Renal cortical epithelial cell (primary cell): ENCODE measurements around the gene TBCD. TPM values are rescaled to one million over a fixed set of nuclear protein-coding genes. Genes with fewer than 3 reads are reported as not detected.

Experiments
- DNase-seq: peaks from one replicate; pipeline ENCODE4 v3.0.0-alpha.2; 2011; ENCODE audit warnings: low read depth
- total RNA-seq: library from RNA; depleted of rRNA; stranded (reverse); fragments of >200 nt; gene quantifications from 2 replicates; pipeline ENCODE4 v1.2.3, GENCODE V29; 2014

TBCD gene
- total RNA-seq, 1 donor from 2014 or later = 38.5 TPM

DNA sequence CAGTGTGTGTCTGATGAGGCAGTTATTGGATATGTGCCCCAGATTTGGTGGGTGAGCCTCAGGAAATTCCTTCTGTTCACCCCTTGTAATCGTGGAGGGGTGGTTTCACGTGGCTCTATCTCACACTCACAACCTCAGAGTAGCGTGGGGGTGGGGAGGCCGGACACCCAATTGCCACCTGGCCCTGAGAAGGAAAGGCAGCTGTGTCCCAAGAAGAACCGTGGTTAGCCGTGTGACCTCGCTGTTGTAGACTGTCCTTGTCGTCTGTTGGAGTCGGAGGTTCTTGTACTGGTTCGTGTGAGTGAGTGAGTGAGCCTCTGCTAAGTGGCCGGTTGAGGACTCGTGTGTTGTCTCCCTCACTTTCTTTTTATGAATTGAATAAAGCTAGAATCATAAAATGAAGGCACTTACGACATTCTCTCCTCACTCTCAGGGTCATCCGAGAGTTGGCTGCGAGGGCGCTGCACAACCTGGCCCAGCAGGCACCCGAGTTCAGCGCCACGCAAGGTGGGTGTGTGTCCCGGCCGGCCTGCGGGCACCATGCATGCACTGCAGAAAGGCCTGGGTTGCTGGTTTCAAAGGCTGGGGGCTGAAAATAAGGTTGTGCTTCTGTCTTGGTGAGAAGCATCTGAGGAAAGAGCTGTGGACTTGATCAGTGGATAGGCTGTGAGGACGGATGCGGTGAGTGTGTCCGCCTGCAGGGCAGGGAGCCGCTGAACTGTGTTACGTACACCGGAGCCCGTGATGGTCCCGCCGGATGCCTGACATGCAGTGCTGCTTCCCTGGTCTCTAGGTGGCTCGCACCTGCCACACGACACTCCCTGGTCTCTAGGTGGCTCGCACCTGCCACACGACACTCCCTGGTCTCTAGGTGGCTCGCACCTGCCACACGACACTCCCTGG is 151.4 kb downstream of the TBCD start:
- DNase-seq = no peak

DNA sequence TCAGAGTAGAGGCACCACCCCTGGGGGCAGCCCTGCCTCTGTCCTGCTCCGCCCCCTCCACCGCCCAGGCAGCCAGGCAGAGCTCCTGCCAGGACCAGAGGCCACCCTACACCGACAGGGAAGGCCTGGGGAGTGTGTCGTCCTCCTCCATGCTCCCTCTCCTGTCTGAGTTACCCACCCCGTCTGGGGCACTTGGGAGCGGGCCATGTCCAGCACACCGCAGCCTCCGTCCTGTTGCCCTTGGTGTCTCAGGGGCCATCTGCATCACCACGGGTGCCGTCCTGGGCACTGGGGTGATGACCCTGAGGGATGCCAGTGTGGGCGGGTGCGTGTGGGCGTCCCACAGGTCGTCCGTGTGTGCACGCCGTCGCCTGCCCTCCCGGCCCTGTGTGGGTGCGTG is 153.3 kb downstream of the TBCD start:
- DNase-seq = no peak

- no peak for DNase-seq
These were observed 156.1 kb downstream of the TBCD start for GRCh38 chr17:82907797-82908542.

- DNase-seq = no peak
These were observed 156.8 kb downstream of the TBCD start for GRCh38 chr17:82908543-82909160.

- no peak for DNase-seq
These were observed 157.5 kb downstream of the TBCD start for GRCh38 chr17:82909322-82909904.

GRCh38 chr17:82910041-82910481 is 158.2 kb downstream of the TBCD start:
- no peak for DNase-seq

- no peak for DNase-seq
These were observed 158.9 kb downstream of the TBCD start for GRCh38 chr17:82910770-82911169.

GRCh38 chr17:82911822-82912221 is 160.0 kb downstream of the TBCD start:
- DNase-seq = no peak

DNA sequence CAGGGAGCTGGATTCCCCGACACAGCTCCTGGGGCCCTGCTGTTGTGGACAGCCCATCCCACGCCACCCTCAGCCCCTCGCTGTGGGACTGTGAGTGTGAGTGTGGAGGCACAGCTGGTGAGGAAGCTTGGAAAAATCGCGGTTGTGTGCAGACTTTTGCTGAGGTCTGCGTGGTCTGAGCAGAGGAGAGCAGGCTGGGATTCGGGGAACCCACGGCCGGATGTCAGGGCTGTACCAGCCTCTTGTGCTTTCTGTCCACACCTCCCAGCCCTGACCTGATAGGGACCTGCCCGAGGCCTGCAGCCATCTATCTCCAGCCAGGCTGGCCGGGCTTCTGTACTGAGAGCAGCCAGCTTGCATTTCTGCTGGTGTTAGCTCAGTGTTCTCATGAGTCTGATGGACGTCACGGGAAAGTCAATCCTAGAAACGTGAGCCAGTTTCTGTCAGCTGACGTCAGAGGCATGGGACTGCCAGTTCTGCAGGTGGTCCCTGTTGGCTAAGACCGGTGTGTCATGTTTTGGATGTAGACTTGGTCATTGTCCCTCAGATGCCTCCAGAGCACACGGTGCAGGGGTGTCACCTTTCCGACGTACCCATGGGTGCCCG is 160.7 kb downstream of the TBCD start:
- no peak for DNase-seq

DNA sequence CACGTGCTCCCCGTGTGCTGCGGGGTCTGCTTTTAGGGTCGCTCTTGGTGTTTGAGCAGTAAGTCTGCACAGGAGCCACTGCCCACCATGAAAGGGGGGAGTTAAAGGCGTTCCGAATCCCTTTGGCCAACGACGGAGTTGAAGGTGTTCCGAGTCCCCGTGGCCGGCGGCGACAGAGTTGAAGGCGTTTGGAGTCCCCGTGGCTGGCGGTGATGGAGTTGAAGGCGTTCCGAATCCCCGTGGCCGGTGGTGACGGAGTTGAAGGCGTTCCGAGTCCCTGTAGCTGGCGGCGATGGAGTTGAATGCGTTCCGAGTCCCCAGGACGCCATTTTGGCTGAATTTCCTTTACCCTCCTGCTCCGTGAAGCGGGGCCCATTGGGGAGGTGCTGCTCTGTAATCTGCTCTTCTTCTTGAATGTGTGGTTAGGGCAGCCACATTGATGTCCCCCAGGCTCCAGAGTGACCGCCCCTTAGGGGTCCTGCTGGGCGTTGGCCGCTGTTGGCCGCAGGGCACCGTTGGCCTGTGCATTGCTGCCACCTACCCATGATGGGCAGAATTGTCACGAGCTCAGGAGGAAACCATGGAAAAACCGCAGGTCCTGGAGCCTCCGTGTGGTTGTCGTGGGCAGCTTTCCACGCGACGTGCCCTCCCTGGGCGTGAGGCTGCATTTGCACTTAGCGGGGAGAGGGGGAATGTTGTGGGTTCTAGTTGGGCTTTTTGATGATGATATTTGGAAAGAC is 161.6 kb downstream of the TBCD start:
- no peak for DNase-seq

- DNase-seq = no peak
These were observed 162.5 kb downstream of the TBCD start for GRCh38 chr17:82914375-82914774.

DNA sequence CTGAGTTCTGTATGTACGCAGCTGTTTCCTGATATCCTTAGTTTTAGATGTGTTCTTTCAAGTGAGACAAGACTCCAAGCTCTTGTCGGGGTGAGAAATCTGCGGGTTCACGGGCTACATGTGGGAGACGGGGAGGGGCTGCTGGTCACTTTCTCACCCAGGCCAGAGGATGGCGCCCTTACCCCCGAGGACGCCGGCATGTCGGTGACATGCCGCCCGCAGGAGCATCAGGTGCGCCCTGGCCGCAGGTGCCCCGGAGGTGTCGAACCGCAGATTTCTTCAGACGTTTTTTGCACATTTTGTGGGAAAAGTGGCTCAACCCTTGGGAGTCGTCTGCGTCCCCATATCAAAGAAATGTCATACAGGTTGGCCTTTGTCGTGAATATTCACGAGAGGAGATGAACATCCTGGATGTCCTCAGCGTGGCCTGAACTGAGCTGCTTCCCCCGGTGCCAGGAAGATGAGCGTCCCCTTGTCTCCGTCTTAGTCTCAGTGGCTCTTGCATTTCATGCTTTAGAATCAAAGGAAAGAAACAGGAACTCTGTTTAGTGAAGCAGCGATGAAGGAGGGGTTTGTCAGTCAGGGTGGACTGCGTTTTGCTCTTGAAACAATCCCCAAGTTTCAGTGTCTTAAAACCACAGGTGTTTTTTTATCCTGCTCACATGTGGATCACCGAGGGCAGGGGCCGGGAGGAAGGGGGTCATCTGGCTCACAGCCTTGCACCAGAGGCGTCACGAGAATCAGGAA is 163.3 kb downstream of the TBCD start:
- no peak for DNase-seq

GRCh38 chr17:82915757-82916027 is 163.8 kb downstream of the TBCD start:
- DNase-seq = no peak

- DNase-seq = no peak
These were observed 166.0 kb downstream of the TBCD start for GRCh38 chr17:82917699-82918345.

GRCh38 chr17:82918508-82918907 is 166.6 kb downstream of the TBCD start:
- no peak for DNase-seq

- no peak for DNase-seq
These were observed 168.3 kb downstream of the TBCD start for GRCh38 chr17:82920150-82920549.

DNA sequence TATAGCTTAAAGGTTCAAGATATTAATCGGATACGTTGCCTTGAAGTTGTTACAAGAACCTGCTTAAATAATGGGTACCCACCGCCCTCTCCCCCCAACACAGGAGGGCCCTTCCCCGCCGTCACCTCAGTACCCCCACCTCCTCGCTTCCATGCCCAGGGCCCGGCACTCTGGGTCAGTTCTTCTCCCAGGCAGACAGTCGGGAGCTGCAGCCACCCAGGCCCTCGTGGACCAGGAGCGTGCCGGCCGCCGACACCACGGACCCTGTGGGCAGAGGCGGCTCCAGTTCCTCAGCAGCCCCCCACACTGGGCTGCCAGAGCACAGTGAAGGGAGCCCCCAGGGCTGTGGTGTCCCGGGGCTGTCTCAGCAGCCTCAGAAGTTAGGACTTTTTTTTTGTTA is 168.8 kb downstream of the TBCD start:
- no peak for DNase-seq

DNA sequence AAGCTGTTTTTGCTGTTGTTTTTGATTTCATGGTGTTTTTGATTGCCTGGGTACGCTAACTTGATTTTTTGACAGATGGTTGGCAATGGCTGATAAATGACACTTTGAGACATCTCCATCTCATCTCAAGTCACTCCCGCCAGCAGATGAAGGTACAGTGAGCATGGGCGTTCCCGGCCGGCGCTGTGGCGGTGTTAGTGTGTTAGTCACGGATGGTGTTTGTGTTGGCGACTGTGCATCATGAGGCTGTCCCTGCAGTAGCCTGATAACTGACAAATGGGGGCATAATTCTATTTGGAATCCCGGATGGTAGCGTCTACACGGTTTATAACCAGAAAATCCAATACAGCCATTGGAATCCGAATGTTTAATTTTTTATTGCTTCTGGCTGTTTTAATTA is 169.6 kb downstream of the TBCD start:
- DNase-seq = no peak

GRCh38 chr17:82922646-82923045 is 170.8 kb downstream of the TBCD start:
- no peak for DNase-seq
